Hematopoietic multipotent progenitor cell treated with erythropoietin and hydrocortisone succinate and interleukin-3 and kit ligand, for 6 days (in vitro differentiated cells): Measurements from ENCODE around the gene KCNC1.

Experiments used
- DNase-seq: peaks from one replicate; pipeline ENCODE4 v3.0.0-alpha.2; 2015

The KCNC1 gene

GRCh38 chr11:17716807-17717206 lies 17.8 kb upstream of the KCNC1 start:
- no peak for DNase-seq

GRCh38 chr11:17718015-17718414 lies 16.6 kb upstream of the KCNC1 start:
- no peak for DNase-seq

- DNase-seq: no peak
These were observed 16.0 kb upstream of the KCNC1 start for GRCh38 chr11:17718510-17718962.

- peak; percentile 27 for DNase-seq
These were observed 15.3 kb upstream of the KCNC1 start, which contains the start of gene MYOD1 for GRCh38 chr11:17719028-17719937. Gene MYOD1, plus strand, starts transcription at chr11:17719571. Its CDS starts 212 bp downstream, at chr11:17719783.

GRCh38 chr11:17719938-17720795 lies 14.4 kb upstream of the KCNC1 start:
- peak; percentile 44 for DNase-seq

GRCh38 chr11:17720796-17721171 lies 13.8 kb upstream of the KCNC1 start:
- DNase-seq: no peak

GRCh38 chr11:17721242-17721999 lies 13.2 kb upstream of the KCNC1 start:
- no peak for DNase-seq

GRCh38 chr11:17722000-17722643 lies 12.5 kb upstream of the KCNC1 start:
- DNase-seq: peak; percentile 32

GRCh38 chr11:17724020-17724908 lies 10.3 kb upstream of the KCNC1 start:
- no peak for DNase-seq

- DNase-seq: no peak
These were observed 9.4 kb upstream of the KCNC1 start for GRCh38 chr11:17725174-17725573.

- no peak for DNase-seq
These were observed 4.4 kb upstream of the KCNC1 start for GRCh38 chr11:17730137-17730536.

- DNase-seq: peak; percentile 82
These were observed 3.7 kb upstream of the KCNC1 start for GRCh38 chr11:17730608-17731462.

GRCh38 chr11:17733261-17733660 lies 1.3 kb upstream of the KCNC1 start:
- no peak for DNase-seq

GRCh38 chr11:17734986-17735817 lies 621 bp downstream of the KCNC1 start:
- DNase-seq: peak; percentile 79

- no peak for DNase-seq
These were observed 1.4 kb downstream of the KCNC1 start for GRCh38 chr11:17735818-17736578.

GRCh38 chr11:17736579-17736893 lies 2.0 kb downstream of the KCNC1 start:
- DNase-seq: no peak

GRCh38 chr11:17736930-17737817 lies 2.6 kb downstream of the KCNC1 start:
- no peak for DNase-seq
